MM.1S (cell line): ENCODE results near the gene CAB39L.

ENCODE experiments used
- DNase-seq: peaks from one replicate; pipeline ENCODE4 v3.0.0-alpha.2; 2015
- H2AFZ ChIP-seq: fragments of 300-600 bp; sonication (generic); 2 replicates; pipeline ENCODE4 v1.6.0; 2016; ENCODE audit warnings: antibody characterized with exemption, low read length
- H3F3A ChIP-seq: fragments of 300-600 bp; sonication (generic); 2 replicates; pipeline ENCODE4 v1.6.1; 2016; ENCODE audit warnings: mild to moderate bottlenecking, antibody characterized with exemption, low read length, moderate library complexity, mixed read lengths; ENCODE audit not compliant: insufficient read depth
- H3K27ac ChIP-seq: fragments of 300-600 bp; sonication (generic); 2 replicates; pipeline ENCODE4 v1.5.1; 2016; ENCODE audit warnings: mild to moderate bottlenecking, low read length
- H3K27me3 ChIP-seq: fragments of 300-600 bp; sonication (generic); replicated peaks from 2 replicates; pipeline ENCODE4 v1.6.0; 2016; ENCODE audit warnings: low read length; ENCODE audit not compliant: insufficient read depth
- H3K36me3 ChIP-seq: fragments of 300-600 bp; sonication (generic); replicated peaks from 2 replicates; pipeline ENCODE4 v1.6.1; 2016; ENCODE audit warnings: mild to moderate bottlenecking, low read length, mixed read lengths; ENCODE audit not compliant: insufficient read depth
- H3K4me1 ChIP-seq: fragments of 300-600 bp; sonication (generic); 2 replicates; pipeline ENCODE4 v1.6.1; 2016; ENCODE audit warnings: low read length, mixed read lengths
- H3K4me2 ChIP-seq: fragments of 300-600 bp; sonication (generic); 2 replicates; pipeline ENCODE4 v1.6.0; 2016; ENCODE audit warnings: low read depth, low read length
- H3K4me3 ChIP-seq: fragments of 300-600 bp; sonication (generic); 2 replicates; pipeline ENCODE4 v1.5.1; 2016; ENCODE audit warnings: low read length, mixed read lengths
- H3K79me2 ChIP-seq: fragments of 300-600 bp; sonication (generic); 2 replicates; pipeline ENCODE4 v1.6.1; 2016; ENCODE audit warnings: mixed run types, low read length, mixed read lengths
- H3K9ac ChIP-seq: fragments of 300-600 bp; sonication (generic); 2 replicates; pipeline ENCODE4 v1.6.1; 2016; ENCODE audit warnings: low read length, mixed read lengths
- H3K9me2 ChIP-seq: fragments of 300-600 bp; sonication (generic); replicated peaks from 2 replicates; pipeline ENCODE4 v1.6.1; 2016; ENCODE audit warnings: mild to moderate bottlenecking, low read length, mixed read lengths; ENCODE audit not compliant: insufficient read depth
- H3K9me3 ChIP-seq: fragments of 300-600 bp; sonication (generic); replicated peaks from 2 replicates; pipeline ENCODE4 v1.6.1; 2016; ENCODE audit warnings: mild to moderate bottlenecking, low read length, mixed read lengths; ENCODE audit not compliant: insufficient read depth
- H4K20me1 ChIP-seq: fragments of 300-600 bp; sonication (generic); 2 replicates; pipeline ENCODE4 v1.6.1; 2016; ENCODE audit warnings: mild to moderate bottlenecking, low read length, moderate library complexity, mixed read lengths; ENCODE audit not compliant: insufficient read depth
- EZH2 ChIP-seq: fragments of 300-600 bp; sonication (generic); optimal IDR thresholded peaks from 2 replicates; pipeline ENCODE3; 2017; ENCODE audit warnings: low read depth, mild to moderate bottlenecking, antibody characterized with exemption, low read length, mixed read lengths
- EZH2phosphoT487 ChIP-seq: fragments of 300-600 bp; sonication (generic); IDR thresholded peaks from 2 replicates; pipeline ENCODE4 v1.6.1; 2018; ENCODE audit warnings: antibody characterized with exemption, low read length
- TF ChIP-seq, protein P1 (sequence below): fragments of 300-600 bp; sonication (generic); IDR thresholded peaks from 2 replicates; pipeline ENCODE4 v1.5.1; 2016; ENCODE audit warnings: antibody characterized with exemption, low read length, mixed read lengths

Gene CAB39L

DNA sequence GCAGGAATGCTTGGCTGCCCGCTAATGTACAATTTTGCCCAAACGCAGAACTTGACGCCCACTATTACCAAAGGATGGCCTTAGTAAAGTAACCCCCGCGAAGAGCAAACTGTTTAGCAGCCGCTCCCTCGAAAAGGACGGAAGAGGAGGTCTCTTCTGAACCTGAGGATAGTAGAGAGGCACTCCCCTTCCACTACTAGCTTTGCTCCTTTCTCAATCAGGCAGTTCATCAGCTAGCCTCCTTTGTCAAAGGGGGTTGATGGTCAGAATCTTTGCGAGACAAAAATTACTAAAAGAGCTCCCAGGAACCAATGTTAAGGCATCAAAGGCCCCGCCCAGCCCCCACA lies 534 bp downstream of the CAB39L start:
- peak overlapping the region; percentile 74 for H2AFZ ChIP-seq
- H3F3A ChIP-seq = peaks cover 8% of the 10 kb centered on the region
- H3K4me3 ChIP-seq = peak overlapping the region; percentile 79
- peak overlapping the region; percentile 57; the same call in 1 of the 2 replicates for H3K27ac ChIP-seq
- DNase-seq = peak; percentile 38
- H3K79me2 ChIP-seq = peaks cover 20% of the 10 kb centered on the region
- peaks cover 4% of the 10 kb centered on the region; the same call in 1 of the 2 replicates for H3K4me1 ChIP-seq
- peak overlapping the region; percentile 70 for H3K4me2 ChIP-seq
- H3K9me3 ChIP-seq = no peaks in the 10 kb centered on the region
- TF ChIP-seq EZH2phosphoT487 = no peak
- TF ChIP-seq, protein P1, sequence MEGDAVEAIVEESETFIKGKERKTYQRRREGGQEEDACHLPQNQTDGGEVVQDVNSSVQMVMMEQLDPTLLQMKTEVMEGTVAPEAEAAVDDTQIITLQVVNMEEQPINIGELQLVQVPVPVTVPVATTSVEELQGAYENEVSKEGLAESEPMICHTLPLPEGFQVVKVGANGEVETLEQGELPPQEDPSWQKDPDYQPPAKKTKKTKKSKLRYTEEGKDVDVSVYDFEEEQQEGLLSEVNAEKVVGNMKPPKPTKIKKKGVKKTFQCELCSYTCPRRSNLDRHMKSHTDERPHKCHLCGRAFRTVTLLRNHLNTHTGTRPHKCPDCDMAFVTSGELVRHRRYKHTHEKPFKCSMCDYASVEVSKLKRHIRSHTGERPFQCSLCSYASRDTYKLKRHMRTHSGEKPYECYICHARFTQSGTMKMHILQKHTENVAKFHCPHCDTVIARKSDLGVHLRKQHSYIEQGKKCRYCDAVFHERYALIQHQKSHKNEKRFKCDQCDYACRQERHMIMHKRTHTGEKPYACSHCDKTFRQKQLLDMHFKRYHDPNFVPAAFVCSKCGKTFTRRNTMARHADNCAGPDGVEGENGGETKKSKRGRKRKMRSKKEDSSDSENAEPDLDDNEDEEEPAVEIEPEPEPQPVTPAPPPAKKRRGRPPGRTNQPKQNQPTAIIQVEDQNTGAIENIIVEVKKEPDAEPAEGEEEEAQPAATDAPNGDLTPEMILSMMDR = no peak
- TF ChIP-seq EZH2 = no peak
- H3K9me2 ChIP-seq = no peaks in the 10 kb centered on the region
- H3K36me3 ChIP-seq = no peaks in the 10 kb centered on the region
- H3K9ac ChIP-seq = peak overlapping the region; percentile 58; the same call in 1 of the 2 replicates
- no peaks in the 10 kb centered on the region for H4K20me1 ChIP-seq
- H3K27me3 ChIP-seq = no peaks in the 10 kb centered on the region

DNA sequence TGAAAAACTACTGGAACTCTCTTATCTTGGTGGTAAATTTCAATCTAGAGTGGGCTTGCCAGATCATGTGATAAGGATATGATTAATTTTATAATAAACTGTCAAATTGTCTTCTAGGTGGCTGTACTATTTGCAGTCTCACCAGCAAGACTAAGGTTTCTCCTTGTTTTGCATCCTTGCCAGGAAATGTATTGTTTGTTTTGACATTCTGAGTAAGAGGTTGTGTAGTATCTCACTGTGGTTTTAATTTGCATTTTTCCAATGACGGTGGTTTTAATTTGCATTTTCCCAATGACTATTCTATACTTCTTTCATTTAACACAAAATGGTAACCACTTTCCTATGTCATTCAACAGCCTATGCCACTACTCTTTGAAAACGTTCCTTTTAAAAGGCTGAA lies 2.0 kb downstream of the CAB39L start:
- Histone ChIP-seq H2AFZ (no peak overlapping the region), H3K36me3 (no peaks in the 10 kb centered on the region), H3K4me3 (no peak overlapping the region), H3K4me2 (no peak overlapping the region), H3F3A (peaks cover 8% of the 10 kb centered on the region), H3K9me2 (no peaks in the 10 kb centered on the region), H3K4me1 (peaks cover 4% of the 10 kb centered on the region; the same call in 1 of the 2 replicates), H4K20me1 (no peaks in the 10 kb centered on the region), H3K27ac (no peak overlapping the region), H3K9ac (no peak overlapping the region), H3K9me3 (no peaks in the 10 kb centered on the region), H3K27me3 (no peaks in the 10 kb centered on the region), H3K79me2 (peaks cover 7% of the 10 kb centered on the region)
- no peak for DNase-seq
- TF ChIP-seq EZH2phosphoT487 (no peak), EZH2 (no peak)
- TF ChIP-seq, protein P1 = no peak

DNA sequence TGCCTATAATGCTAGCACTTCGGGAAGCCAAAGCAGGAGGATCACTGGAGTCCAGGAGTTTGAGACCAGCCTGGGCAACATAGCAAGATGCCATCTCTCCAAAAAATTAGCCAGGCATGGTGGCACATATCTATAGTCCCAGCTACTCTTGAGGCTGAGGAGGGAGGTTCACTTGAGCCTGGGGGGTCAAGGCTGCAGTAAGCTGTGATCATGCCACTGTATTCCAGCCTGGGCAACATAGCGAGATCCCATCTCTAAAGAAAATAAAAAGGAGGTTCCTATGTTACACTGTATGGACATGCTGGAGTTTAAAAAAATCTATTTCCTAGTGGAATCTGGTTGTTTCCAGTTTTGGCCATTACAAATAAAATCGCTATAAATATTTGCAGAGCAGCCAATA lies 2.6 kb downstream of the CAB39L start:
- Histone ChIP-seq H3K36me3 (no peaks in the 10 kb centered on the region), H3K79me2 (peaks cover 2% of the 10 kb centered on the region), H3K27me3 (no peaks in the 10 kb centered on the region), H3K9ac (no peak overlapping the region), H2AFZ (no peak overlapping the region), H4K20me1 (no peaks in the 10 kb centered on the region), H3K4me1 (no peaks in the 10 kb centered on the region), H3K4me2 (no peak overlapping the region), H3K9me3 (no peaks in the 10 kb centered on the region), H3K4me3 (no peak overlapping the region), H3K27ac (no peak overlapping the region), H3K9me2 (no peaks in the 10 kb centered on the region), H3F3A (peaks cover 8% of the 10 kb centered on the region)
- TF ChIP-seq EZH2phosphoT487 (no peak), EZH2 (no peak)
- TF ChIP-seq, protein P1 = no peak
- no peak for DNase-seq
